Uterus (tissue), 4 donors: ENCODE data around the gene TMEM203. TPM values are rescaled to one million over a fixed set of nuclear protein-coding genes. Genes with fewer than 3 reads are reported as not detected.

ENCODE experiments used
- DNase-seq, 2 donors: peaks; one replicate each; pipeline ENCODE4 v3.0.0-alpha.2; 2019 to 2020
- H3K27ac ChIP-seq, 2 donors: fragments of 200-600 bp; sonication (generic); 1 replicate in 1 of 2; 2 replicates in 1 of 2; pipeline ENCODE4 v1.5.1; 2016 to 2018
- H3K27me3 ChIP-seq, 2 donors: fragments of 200-600 bp; sonication (generic); one replicate each; pipeline ENCODE4 v1.5.1; 2018 to 2019; ENCODE audit warnings: control low read depth in 1 of 2
- H3K36me3 ChIP-seq, 2 donors: fragments of 200-600 bp; sonication (generic); one replicate each; pipeline ENCODE4 v1.5.1; 2019; ENCODE audit warnings: control low read depth in 1 of 2
- H3K4me1 ChIP-seq, 2 donors: fragments of 200-600 bp; sonication (generic); one replicate each; pipeline ENCODE4 v1.5.1; 2018 to 2019; ENCODE audit warnings: control low read depth in 1 of 2
- H3K4me3 ChIP-seq, 2 donors: fragments of 200-600 bp; sonication (generic); 1 replicate in 1 of 2; 2 replicates in 1 of 2; pipeline ENCODE4 v1.5.1; 2018 to 2019; ENCODE audit warnings: mild to moderate bottlenecking in 1 of 2
- H3K9me3 ChIP-seq, 2 donors: fragments of 200-600 bp; sonication (generic); one replicate each; pipeline ENCODE4 v1.5.1; 2019; ENCODE audit warnings: control low read depth in 1 of 2
- CTCF ChIP-seq, 4 experiments: fragments of 200-600 bp in 2 of 4; fragments of 450-650 bp in 2 of 4; sonication (generic) in 2 of 4; IDR thresholded peaks; one replicate each; pipeline ENCODE4 v1.5.1; 2016 to 2019; ENCODE audit warnings: antibody characterized with exemption in 4 of 4, mild to moderate bottlenecking in 2 of 4, moderate library complexity in 1 of 4
- POLR2A ChIP-seq, 2 donors: fragments of 450-650 bp; IDR thresholded peaks; one replicate each; pipeline ENCODE4 v1.6.1; 2016; ENCODE audit warnings: antibody characterized with exemption in 2 of 2, mild to moderate bottlenecking in 1 of 2, moderate library complexity in 1 of 2
- intact Hi-C: fragments of 100-400 bp; cut with DNase I; formaldehyde crosslinking; loops from one replicate; pipeline ENCODE4 v1.15.1; 2023; ENCODE audit warnings: low total_unique reads
- total RNA-seq, 4 donors: library from RNA; depleted of rRNA in 3 of 4; stranded (reverse); fragments of >200 nt in 3 of 4; gene quantifications; one replicate each; pipeline versions ENCODE4 v1.1.0 to v1.2.4, GENCODE V29; 2014 to 2023
- donor health status: DM: yes; HTN: yes; CAD: no.

The TMEM203 gene
- total RNA-seq: 10 to 100 TPM; 33.2 to 53.3 (median 38.7) TPM

- no peaks in the 10 kb centered on the region for H3K9me3 ChIP-seq
- H3K4me3 ChIP-seq: peak within 1 kb of the TSS; percentile 86 to 91
- no peaks in the 10 kb centered on the region for H3K27me3 ChIP-seq
- peaks cover 9 to 15% of the 10 kb centered on the region in 2 donors for H3K4me1 ChIP-seq
- peak; percentile 88 to 91 for DNase-seq
- H3K36me3 ChIP-seq: no peaks in the 10 kb centered on the region
- peak; percentile 58 to 79 for TF ChIP-seq POLR2A (IDR thresholded peaks at IDR 0.05)
- TF ChIP-seq CTCF (IDR thresholded peaks at IDR 0.05): peak in 1 of 4 experiments; percentile 37
- intact Hi-C loops: no loop called here
- H3K27ac ChIP-seq: peak within 1 kb of the TSS; percentile 29 to 79
Observed at GRCh38 chr9:137205126-137206069, at the start of gene TMEM203, which contains the start of gene NDOR1. TMEM203 (minus strand) TSS chr9:137205648; CDS start chr9:137205414, 234 bp downstream. NDOR1 (plus strand) TSS chr9:137205700; CDS start chr9:137205778, 78 bp downstream.

DNA sequence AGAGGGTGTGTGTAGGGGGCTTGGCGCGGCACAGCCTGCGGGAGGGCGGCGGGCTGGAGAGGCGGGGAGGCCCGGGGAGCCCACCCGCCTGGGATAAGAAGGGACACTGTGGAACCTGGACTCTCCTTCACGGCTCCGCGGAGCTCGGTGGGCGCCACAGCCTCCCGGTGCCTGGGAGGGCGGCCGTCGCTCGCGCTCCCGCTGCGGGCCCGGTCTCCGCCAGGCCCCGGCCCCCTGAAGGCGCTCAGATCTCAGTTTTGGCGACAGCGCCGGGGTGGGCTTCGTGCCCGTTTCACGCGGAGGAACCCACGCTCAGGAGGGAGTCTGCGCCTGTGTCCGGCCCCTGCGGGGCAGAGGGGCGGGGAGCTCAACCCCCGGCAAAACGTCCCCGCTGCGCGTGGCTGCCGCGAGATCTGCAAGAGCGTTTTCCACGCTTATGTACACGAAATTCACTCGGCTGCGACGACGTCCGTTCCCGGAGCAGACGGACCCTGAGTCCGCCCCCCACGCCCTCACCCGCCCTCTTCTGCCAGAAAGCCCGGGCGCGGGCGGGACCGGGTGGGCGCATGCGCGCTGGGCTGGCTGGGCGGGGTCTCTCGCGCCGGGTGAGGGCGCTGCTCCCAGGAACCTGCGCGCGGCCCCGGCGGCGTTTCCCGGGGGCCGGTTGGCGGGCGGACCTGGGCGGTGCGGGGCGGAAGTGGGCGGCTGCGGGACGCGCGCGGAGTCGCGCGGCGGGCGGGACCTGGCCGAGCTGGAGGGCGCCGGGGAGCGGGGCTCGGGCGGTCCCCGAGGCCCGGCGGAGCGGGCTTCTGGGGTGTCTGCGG lies 49.4 kb upstream of the TMEM203 start, which contains the start of gene NELFB:
TSS of gene NELFB (plus strand) at position 704 of the 824 bp plus-strand sequence.
- TF ChIP-seq CTCF (IDR thresholded peaks at IDR 0.05) (peak in 3 of 4 experiments; percentile 19 to 35 (median 22)), POLR2A (IDR thresholded peaks at IDR 0.05) (peak; percentile 39 to 69)
- Histone ChIP-seq H3K4me1 (peaks cover 0 to 17% of the 10 kb centered on the region in 2 donors), H3K9me3 (no peaks in the 10 kb centered on the region), H3K27me3 (no peaks in the 10 kb centered on the region), H3K27ac (peak within 1 kb of the TSS; percentile 56 to 75), H3K4me3 (peak within 1 kb of the TSS; percentile 81 to 97), H3K36me3 (no peaks in the 10 kb centered on the region)
- DNase-seq: peak; percentile 90 to 95
- intact Hi-C loops: no loop called here

DNA sequence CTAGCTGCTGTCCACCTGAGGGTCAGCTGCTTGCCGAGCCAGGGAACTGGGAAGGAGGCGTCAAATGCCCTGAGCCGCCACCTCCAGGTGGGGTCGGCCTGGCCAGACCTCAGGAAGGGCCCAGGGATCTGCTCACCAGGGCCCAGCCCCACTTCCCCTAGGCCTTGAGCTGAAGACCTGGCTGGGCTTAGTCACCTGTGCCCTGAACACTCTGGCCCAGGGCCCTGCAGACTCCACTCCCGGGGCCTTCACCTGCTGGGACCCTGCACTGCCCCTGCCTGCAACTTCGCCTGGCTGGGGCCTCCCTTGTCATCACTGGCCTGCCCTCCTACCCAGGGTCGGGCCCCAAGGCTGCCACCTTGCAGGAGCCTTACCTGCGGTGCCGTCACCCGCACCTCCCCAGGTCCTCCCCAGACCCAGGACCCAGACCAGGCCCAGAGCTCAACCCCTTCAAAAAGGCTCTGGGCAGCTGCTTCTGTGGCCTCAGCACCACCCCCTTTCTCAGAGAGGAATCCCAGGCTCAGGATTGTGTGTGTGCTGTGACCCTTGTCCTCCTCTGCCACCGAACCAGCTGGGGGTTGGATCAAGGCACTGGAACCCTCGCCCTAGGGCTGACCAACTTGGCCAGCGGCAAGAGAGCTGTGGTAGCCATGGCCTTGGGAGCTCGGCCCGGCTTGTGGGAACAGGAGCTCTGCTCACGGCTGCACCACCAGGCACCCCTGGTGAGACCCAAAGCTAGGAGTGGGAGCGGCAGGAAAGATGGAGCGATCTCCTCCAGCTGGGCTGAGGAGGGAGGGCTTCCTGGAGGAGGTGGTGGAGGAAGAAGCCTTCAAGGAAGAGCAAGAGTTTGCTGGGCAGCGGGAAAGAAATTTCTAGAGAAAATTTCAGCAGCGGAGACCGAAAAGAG lies 48.5 kb upstream of the TMEM203 start:
- Histone ChIP-seq H3K27me3 (no peaks in the 10 kb centered on the region), H3K4me1 (peaks cover 0 to 17% of the 10 kb centered on the region in 2 donors), H3K27ac (peak overlapping the region in 1 of 2 donors; percentile 71), H3K36me3 (no peaks in the 10 kb centered on the region), H3K9me3 (no peaks in the 10 kb centered on the region), H3K4me3 (peak overlapping the region; percentile 81 to 97)
- intact Hi-C loops: no loop called here
- TF ChIP-seq CTCF (IDR thresholded peaks at IDR 0.05) (no peak), POLR2A (IDR thresholded peaks at IDR 0.05) (no peak)
- DNase-seq: no peak

GRCh38 chr9:137252555-137253506 lies 47.4 kb upstream of the TMEM203 start:
- Histone ChIP-seq H3K4me1 (peaks cover 0 to 17% of the 10 kb centered on the region in 2 donors), H3K27me3 (no peaks in the 10 kb centered on the region), H3K36me3 (no peaks in the 10 kb centered on the region), H3K9me3 (no peaks in the 10 kb centered on the region), H3K27ac (no peak overlapping the region), H3K4me3 (no peak overlapping the region)
- DNase-seq: no peak
- intact Hi-C loops: no loop called here
- TF ChIP-seq CTCF (IDR thresholded peaks at IDR 0.05): no peak
- no peak for TF ChIP-seq POLR2A (IDR thresholded peaks at IDR 0.05)
